Suprapubic skin (tissue), 4 donors: ENCODE measurements around the gene GPC5. TPM values are rescaled to one million over a fixed set of nuclear protein-coding genes. Genes with fewer than 3 reads are reported as not detected.
A peak's percentile ranks its signal among the peaks of the same experiment; 100 is the strongest.

Experiments used
- DNase-seq, 2 donors: peaks; one replicate each; pipeline ENCODE4 v3.0.0-alpha.2; 2019; ENCODE audit warnings: low spot score in 2 of 2
- H3K27ac ChIP-seq: fragments of 200-600 bp; sonication (generic); one replicate; pipeline ENCODE4 v1.5.1; 2019
- H3K27me3 ChIP-seq: fragments of 200-600 bp; sonication (generic); one replicate; pipeline ENCODE4 v1.5.1; 2019
- H3K36me3 ChIP-seq: fragments of 200-600 bp; sonication (generic); one replicate; pipeline ENCODE4 v1.5.1; 2019
- H3K4me1 ChIP-seq: fragments of 200-600 bp; sonication (generic); one replicate; pipeline ENCODE4 v1.5.1; 2019
- H3K4me3 ChIP-seq: fragments of 200-600 bp; sonication (generic); one replicate; pipeline ENCODE4 v1.5.1; 2019; ENCODE audit warnings: mild to moderate bottlenecking
- H3K9me3 ChIP-seq: fragments of 200-600 bp; sonication (generic); one replicate; pipeline ENCODE4 v1.5.1; 2019
- CTCF ChIP-seq, 2 donors: fragments of 200-600 bp in 1 of 2; fragments of 450-650 bp in 1 of 2; sonication (generic) in 1 of 2; IDR thresholded peaks; one replicate each; pipeline ENCODE4 v1.5.1; 2016 to 2019; ENCODE audit warnings: antibody characterized with exemption in 2 of 2, mild to moderate bottlenecking in 1 of 2, moderate library complexity in 1 of 2
- EP300 ChIP-seq: sonication (generic); formaldehyde crosslinking; IDR thresholded peaks from one replicate; pipeline ENCODE4 v1.6.1; 2017; ENCODE audit warnings: antibody characterized with exemption
- POLR2A ChIP-seq, 2 donors: fragments of 450-650 bp; IDR thresholded peaks; one replicate each; pipeline ENCODE4 v1.6.1; 2017; ENCODE audit warnings: antibody characterized with exemption in 2 of 2, mild to moderate bottlenecking in 2 of 2, moderate library complexity in 2 of 2
- POLR2AphosphoS5 ChIP-seq, 3 donors: sonication (generic); formaldehyde crosslinking; IDR thresholded peaks; one replicate each; pipeline ENCODE4 v1.6.1; 2017; ENCODE audit warnings: antibody characterized with exemption in 3 of 3
- WGBS: methylation state at CpG from one replicate; pipeline ENCODE4 v1.1.5; 2018; 5-methylcytosine and 5-hydroxymethylcytosine counted together
- total RNA-seq, 4 donors: library from RNA; depleted of rRNA; stranded (reverse); fragments of >200 nt; gene quantifications; one replicate each; pipeline ENCODE4 v1.1.0, GENCODE V29; 2016

The GPC5 gene
- total RNA-seq, 4 donors from 2014 or later, result 0.55 TPM; not detected in 3

- peaks cover 20% of the 10 kb centered on the region for H3K4me1 ChIP-seq
- no peaks in the 10 kb centered on the region for H3K9me3 ChIP-seq
- WGBS, result 43% methylated on average over 1 of the region's 1 CpG
- DNase-seq, result no peak
- H3K36me3 ChIP-seq, result no peaks in the 10 kb centered on the region
- H3K27me3 ChIP-seq, result no peaks in the 10 kb centered on the region
- TF ChIP-seq CTCF (IDR thresholded peaks at IDR 0.05) (no peak), EP300 (no peak), POLR2AphosphoS5 (IDR thresholded peaks at IDR 0.05) (no peak), POLR2A (IDR thresholded peaks at IDR 0.05) (no peak)
- H3K4me3 ChIP-seq, result no peak overlapping the region
- no peak overlapping the region for H3K27ac ChIP-seq
Measured at GRCh38 chr13:92574499-92574898, 1176.1 kb downstream of the GPC5 start.

GRCh38 chr13:92575777-92576176 is 1177.4 kb downstream of the GPC5 start:
- Histone ChIP-seq H3K27me3 (no peaks in the 10 kb centered on the region), H3K36me3 (no peaks in the 10 kb centered on the region), H3K4me1 (peaks cover 20% of the 10 kb centered on the region), H3K9me3 (no peaks in the 10 kb centered on the region), H3K27ac (no peak overlapping the region), H3K4me3 (no peak overlapping the region)
- no peak for TF ChIP-seq POLR2A (IDR thresholded peaks at IDR 0.05)
- TF ChIP-seq POLR2AphosphoS5 (IDR thresholded peaks at IDR 0.05), result peak in 1 of 3 donors; percentile 12
- 37% methylated on average over 2 of the region's 2 CpGs for WGBS
- DNase-seq, result no peak

GRCh38 chr13:92578358-92578757 is 1179.9 kb downstream of the GPC5 start:
- DNase-seq, result no peak
- Histone ChIP-seq H3K27ac (no peak overlapping the region), H3K4me3 (no peak overlapping the region), H3K27me3 (no peaks in the 10 kb centered on the region), H3K36me3 (no peaks in the 10 kb centered on the region), H3K9me3 (no peaks in the 10 kb centered on the region), H3K4me1 (peaks cover 20% of the 10 kb centered on the region)
- TF ChIP-seq POLR2AphosphoS5 (IDR thresholded peaks at IDR 0.05), result no peak
- TF ChIP-seq POLR2A (IDR thresholded peaks at IDR 0.05), result no peak
- TF ChIP-seq CTCF (IDR thresholded peaks at IDR 0.05), result no peak
- TF ChIP-seq EP300, result no peak
- 92% methylated on average over 6 of the region's 6 CpGs for WGBS

GRCh38 chr13:92589955-92590354 is 1191.5 kb downstream of the GPC5 start:
- 88% methylated on average over 4 of the region's 4 CpGs for WGBS
- no peaks in the 10 kb centered on the region for H3K27me3 ChIP-seq
- H3K4me3 ChIP-seq, result no peak overlapping the region
- no peaks in the 10 kb centered on the region for H3K36me3 ChIP-seq
- H3K4me1 ChIP-seq, result no peaks in the 10 kb centered on the region
- no peaks in the 10 kb centered on the region for H3K9me3 ChIP-seq
- TF ChIP-seq POLR2AphosphoS5 (IDR thresholded peaks at IDR 0.05), result no peak
- no peak for TF ChIP-seq POLR2A (IDR thresholded peaks at IDR 0.05)
- DNase-seq, result no peak
- no peak overlapping the region for H3K27ac ChIP-seq

GRCh38 chr13:92590503-92590908 is 1192.1 kb downstream of the GPC5 start:
- Histone ChIP-seq H3K36me3 (no peaks in the 10 kb centered on the region), H3K27me3 (no peaks in the 10 kb centered on the region), H3K4me3 (no peak overlapping the region), H3K9me3 (no peaks in the 10 kb centered on the region), H3K4me1 (no peaks in the 10 kb centered on the region), H3K27ac (no peak overlapping the region)
- 55% methylated on average over 5 of the region's 5 CpGs for WGBS
- no peak for DNase-seq
- TF ChIP-seq POLR2A (IDR thresholded peaks at IDR 0.05), result no peak
- TF ChIP-seq CTCF (IDR thresholded peaks at IDR 0.05), result no peak
- no peak for TF ChIP-seq EP300

- Histone ChIP-seq H3K36me3 (no peaks in the 10 kb centered on the region), H3K27me3 (no peaks in the 10 kb centered on the region), H3K27ac (no peak overlapping the region), H3K4me3 (no peak overlapping the region), H3K9me3 (no peaks in the 10 kb centered on the region), H3K4me1 (no peaks in the 10 kb centered on the region)
- no peak for TF ChIP-seq POLR2AphosphoS5 (IDR thresholded peaks at IDR 0.05)
- WGBS, result 71% methylated on average over 5 of the region's 5 CpGs
- no peak for DNase-seq
Measured at GRCh38 chr13:92591117-92591516, 1192.7 kb downstream of the GPC5 start.

- no peak overlapping the region for H3K4me3 ChIP-seq
- 81% methylated on average over 7 of the region's 7 CpGs for WGBS
Measured at GRCh38 chr13:92592757-92593156, 1194.3 kb downstream of the GPC5 start.

More at GRCh38 chr13:92592757-92593156, 1194.3 kb downstream of the GPC5 start:
- H3K4me1 ChIP-seq, result no peaks in the 10 kb centered on the region
- H3K36me3 ChIP-seq, result no peaks in the 10 kb centered on the region
- no peaks in the 10 kb centered on the region for H3K27me3 ChIP-seq
- TF ChIP-seq POLR2AphosphoS5 (IDR thresholded peaks at IDR 0.05) (no peak), CTCF (IDR thresholded peaks at IDR 0.05) (no peak), POLR2A (IDR thresholded peaks at IDR 0.05) (no peak), EP300 (no peak)
- no peaks in the 10 kb centered on the region for H3K9me3 ChIP-seq
- no peak overlapping the region for H3K27ac ChIP-seq
- no peak for DNase-seq
